ENCODE measurements around the gene PDSS1. TPM values are rescaled to one million over a fixed set of nuclear protein-coding genes. Genes with fewer than 3 reads are reported as not detected.
"Not testable (repeated sequence)": the region's sequence is repeated elsewhere in the genome, so short reads cannot be mapped to it uniquely, and the experiment has no call there.

Gene PDSS1
- total RNA-seq, 2 donors from 2014 or later, result 4.1 to 6.1 TPM

DNA sequence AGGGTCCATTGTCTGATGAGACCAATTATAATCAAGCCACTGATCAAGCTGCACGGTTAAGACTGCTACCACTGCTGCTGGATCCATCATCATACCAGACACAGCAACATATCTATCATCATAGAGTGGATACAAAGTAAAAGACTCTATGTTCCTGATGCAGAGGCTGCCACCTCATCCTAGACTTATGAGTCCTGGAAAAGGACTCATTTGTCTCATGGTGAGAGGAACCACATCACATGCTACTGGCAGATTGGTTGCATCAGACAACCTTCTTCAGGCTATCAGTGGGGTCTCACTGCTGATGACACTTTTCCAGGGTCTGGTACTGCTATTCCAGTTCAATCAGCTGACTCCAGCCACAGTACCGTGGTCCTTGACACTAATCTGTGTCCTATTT is 84.3 kb downstream of the PDSS1 start:
- intact Hi-C loops (cut with DNase I), result no loop called here
- DNase-seq (ENCODE audit: low spot score), result no peak

DNA sequence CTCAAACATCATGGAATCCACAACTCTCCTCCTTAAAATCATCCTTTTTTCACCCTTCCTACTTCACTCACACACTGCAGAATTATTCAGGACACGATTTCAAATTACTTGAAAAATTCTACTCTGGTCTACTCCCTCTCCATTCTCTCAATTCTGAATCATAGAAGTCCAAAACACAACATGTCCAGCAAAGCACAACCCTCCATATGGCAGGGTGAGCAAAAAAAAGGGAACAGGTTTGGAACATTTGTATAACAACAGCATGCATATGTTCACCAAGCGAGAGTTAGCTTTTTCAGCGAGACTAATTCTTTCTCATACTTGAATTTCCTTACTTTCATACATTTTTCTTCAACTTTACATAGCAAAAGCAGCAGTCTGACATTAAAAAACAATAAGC is 89.9 kb downstream of the PDSS1 start:
- intact Hi-C loops (cut with DNase I), result no loop called here
- no peak for DNase-seq (ENCODE audit: low spot score)

DNA sequence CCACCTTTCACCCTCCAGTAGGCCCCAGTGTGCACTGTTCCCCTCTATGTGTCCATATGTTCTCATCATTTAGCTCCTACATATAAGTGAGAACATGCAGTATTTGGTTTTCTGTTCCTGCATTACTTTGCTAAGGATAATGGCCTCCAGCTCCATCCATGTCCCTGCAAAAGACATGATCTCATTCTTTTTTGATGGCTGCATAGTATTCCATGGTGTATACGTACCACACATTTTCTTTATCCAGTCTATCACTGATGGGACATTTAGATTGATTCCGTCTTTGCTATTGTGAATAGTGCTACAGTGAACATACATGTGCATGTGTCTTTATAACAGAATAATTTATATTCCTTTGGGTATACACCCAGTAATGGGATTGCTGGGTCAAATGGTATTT is 92.3 kb downstream of the PDSS1 start:
- intact Hi-C loops (cut with DNase I), result loop anchor here in 1 of 2 donors (5.0 kb wide), 1 partner anchor 447 kb away; no protein-coding TSS in a partner anchor
- DNase-seq (ENCODE audit: low spot score), result not testable (repeated sequence)

DNA sequence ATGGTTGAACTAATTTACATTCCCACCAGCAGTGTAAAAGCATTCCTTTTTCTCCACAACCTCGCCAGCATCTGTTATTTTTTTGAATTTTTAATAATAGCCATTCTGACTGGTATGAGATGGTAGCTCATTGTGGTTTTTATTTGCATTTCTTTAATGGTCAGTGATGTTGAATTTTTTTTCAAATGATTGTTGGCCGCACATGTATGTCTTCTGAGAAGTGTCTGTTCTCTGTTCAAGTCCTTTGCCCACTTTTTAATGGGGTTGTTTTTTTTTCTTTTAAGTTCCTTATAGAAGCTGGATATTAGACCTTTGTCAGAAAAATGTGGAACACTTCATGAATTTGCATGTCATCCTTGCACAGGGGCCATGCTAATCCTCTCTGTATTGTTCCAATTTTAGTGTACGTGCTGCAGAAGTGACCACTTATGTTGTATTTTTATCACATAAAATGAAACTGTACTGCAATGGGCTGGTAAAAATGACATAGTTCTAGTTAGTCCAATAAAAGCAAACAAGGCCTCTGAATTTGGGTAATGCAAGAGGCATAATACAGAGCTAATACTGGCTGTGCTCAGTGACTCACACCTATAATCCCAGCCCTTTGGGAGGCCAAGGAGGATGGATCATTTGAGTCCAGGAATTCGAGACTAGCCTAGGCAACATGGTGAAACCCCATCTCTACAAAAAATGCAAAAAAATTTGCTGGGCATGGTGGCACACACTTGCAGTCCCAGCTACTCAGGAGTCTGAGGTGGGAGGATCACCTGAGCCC is 92.9 kb downstream of the PDSS1 start:
- intact Hi-C loops (cut with DNase I), result loop anchor here in 1 of 2 donors (5.0 kb wide), 1 partner anchor 448 kb away; no protein-coding TSS in a partner anchor
- DNase-seq (ENCODE audit: low spot score), result no peak

DNA sequence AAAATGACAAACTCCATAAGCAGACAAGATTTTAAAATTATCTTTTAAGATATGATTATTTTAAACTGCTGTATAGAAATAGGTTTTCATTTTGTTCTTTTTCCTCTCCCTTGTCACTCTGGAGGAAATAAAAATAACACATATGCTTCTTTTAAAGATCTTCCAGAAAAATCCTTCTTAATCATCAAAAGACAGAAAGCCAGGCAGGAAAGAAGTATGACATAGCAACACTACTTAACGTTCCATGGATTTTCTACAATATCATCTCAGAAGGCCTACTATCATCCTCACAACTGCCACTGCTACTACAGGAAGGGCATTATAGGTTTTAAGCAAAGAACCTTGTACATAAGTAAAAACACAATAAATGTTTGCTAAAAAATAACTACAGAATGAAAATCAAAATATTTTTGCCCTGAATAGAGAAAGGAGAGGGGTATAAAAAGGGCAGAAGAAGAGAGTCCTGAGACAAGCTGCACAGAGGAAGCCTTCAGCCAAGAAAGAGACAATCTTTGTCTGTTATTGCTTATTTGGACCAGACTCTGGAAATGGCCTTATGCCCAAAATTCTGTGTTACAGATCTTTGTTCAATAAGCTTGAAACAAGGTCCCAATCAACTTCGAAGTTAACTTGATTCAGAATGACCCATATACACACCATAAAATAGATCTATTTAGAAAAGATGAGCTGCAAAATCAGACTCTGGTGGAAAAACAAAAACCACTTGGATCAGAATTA is 95.4 kb downstream of the PDSS1 start:
- intact Hi-C loops (cut with DNase I), result loop anchor here in 1 of 2 donors (5.0 kb wide), 1 partner anchor 451 kb away; no protein-coding TSS in a partner anchor
- DNase-seq (ENCODE audit: low spot score), result no peak

Other genes with a start within 250 kb of the PDSS1 start
- 10 to 100 TPM; 42.6 to 50.1 TPM for gene ABI1, start 163.3 kb downstream of the PDSS1 start, total RNA-seq

Measured in posterior vena cava (tissue), 2 donors.